HCEC 1CT (cell line): ENCODE measurements around the gene BMAL1.

ENCODE experiments used
- DNase-seq: peaks from one replicate; pipeline ENCODE4 v3.0.0-alpha.2; 2017

BMAL1 gene

DNA sequence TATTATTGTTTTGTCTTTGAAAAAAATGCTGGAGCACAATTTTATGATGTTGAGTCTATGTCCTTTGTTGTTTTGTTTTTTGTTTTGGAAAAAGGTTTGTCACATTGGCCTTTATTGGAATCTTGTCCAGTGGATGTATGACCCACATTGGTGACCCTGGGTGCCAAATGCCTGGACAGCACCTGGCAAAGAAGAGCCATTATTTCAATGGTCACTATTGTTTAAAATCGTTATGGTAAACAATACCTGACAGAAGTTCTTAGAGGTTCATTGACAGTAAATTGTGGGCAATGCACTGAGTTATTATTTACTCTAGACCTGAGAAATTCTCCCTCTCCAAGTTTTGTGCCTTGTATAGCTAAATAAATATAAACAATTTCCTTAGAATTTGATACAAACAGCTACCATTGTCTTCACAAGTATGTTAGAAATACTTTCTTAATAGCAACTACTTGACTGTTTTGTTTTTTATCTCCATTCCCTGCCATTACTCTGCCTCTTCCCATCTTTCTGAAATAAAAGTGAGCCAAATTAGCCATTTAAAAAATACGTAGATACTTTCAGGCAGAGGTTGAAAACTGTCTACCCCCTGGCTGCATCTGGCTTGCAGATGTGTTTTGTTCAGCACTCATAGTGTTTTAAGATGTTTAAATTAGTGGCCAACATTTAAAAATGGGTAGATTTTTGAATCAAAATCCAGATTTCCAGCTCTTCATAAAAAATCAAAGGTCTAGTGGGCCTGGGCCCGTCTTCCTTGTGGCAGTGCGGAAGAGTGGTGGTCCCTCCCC is 39.9 kb downstream of the BMAL1 start:
- no peak for DNase-seq

DNA sequence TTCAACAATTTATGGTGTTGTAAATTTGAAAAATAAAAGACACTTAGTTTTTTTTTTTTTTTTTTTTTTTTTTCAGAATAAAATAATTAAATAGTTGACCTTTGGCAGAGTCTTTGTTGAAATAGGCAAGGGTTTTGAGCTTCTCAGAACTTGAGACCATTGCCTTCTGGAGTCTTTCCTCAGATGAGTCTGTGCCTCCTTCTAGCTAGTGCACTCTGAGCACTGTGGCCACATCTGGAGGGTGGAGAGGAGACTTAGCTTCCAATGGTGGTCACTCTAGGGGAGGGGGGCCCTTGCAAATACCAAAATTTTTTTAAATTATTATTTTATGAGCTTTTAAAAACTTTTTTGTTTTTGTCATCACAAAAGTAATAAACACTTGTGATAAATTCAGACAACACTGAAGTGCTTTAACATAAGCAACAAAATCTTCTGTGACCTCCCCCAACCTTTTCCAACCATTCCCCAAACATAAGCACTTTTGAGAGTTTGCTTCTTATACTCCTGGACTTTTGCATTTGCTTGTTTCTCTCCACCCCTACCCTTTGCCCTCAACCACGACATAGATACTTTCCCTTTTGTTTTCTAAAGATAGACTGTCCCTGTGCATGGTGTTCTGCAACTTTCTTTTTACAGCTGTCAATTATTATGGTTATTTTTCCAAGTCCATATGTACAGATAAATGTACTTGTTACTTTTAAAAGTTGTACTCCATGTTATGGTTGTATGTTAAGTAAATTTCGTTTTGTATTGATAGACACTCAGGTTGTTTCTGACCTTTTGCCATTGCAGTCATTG is 41.1 kb downstream of the BMAL1 start:
- DNase-seq: no peak

DNA sequence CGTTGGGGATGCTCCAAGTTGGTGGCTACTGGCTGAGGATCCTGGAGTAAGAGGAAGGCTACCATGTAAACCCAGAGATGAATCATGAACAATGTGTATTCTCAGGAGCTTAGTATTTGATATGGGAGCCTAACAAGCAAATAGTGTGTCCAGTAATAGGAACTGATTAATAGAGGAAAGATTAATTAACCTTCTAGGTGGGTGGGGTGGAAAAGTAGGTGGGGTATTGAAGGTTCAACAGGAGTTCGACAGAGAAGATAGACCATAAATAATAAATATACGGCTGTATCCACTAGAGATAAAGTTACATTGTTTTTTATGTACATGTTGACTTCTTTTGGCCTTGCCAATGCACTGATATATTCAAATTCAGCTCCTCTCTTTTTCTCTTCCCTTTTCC is 43.1 kb downstream of the BMAL1 start:
- DNase-seq: no peak

DNA sequence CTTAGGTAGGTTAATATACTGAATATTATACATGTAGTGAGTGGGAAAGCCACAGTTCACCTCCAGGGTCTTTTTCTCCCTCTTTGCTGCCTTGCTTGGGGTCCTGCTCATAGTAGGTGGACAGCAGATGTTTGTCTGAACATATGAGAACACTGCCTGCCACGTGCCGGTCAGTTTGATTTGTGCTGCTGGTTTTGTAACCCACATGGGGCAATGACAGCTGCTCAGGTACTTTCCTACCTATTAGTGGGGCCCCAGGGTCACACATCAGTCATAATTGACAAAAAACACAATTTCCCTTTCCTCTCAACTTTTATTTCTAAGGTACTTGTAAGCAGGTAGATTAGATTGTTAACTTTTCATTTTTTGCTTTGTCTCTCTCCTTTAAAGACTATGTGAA is 43.8 kb downstream of the BMAL1 start:
- DNase-seq: no peak

DNA sequence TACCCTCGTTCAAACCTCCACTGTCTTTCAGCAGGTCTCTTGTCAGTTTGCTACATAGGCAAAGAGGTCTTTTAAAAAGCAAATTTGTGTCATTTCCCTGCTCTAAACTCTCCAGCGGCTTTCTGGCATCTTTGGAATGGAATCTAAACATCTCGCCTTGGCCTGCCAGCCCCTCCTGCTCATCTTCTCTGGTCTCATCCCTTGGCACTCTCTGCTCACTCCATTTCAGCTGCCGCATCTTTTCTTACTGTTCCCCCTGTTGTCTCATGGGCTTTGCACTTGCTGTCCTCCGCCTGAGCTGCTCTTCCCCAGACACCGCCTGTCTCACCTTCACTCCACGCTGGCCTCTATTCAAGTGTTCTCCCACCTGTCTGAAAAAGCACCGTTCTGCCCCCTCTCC is 46.6 kb downstream of the BMAL1 start:
- DNase-seq: no peak

DNA sequence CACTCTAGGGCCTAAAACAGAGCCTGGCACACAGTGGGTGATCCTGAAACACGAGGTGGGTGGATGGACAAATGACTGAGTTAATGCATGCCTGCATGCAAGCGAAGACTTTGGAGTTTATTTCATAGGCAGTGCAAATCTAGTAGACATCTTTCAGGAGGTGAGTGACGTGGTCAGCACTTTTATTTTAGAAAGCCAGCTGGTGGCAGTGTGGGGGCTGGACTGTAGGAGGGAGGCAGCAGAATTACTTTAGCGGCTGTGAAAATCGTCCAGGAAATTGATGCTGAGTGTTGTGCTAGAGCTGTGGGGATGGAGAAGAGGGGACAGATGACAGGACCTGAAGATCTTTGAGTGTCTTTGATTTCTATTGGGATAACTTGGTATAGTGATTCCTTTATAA is 47.1 kb downstream of the BMAL1 start:
- no peak for DNase-seq

DNA sequence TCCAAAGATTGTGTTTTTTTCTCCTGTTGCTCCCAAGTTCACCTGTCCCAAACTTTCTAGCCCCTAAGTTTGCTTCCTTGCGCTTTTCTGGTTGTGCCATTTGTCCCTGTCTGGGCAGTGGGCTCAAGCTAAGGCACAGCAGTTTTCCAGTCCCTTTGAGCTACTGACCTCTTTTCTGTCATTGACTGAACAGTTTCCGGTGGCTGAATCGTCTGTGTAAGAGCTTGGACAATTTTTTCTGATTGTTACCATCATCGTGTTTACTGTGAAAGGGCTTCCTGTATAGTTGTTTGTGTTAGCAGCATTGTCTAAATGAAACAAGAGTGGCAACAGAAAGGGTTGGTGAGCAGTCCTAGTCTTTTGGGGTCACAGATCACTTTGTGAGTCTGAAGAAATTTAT is 49.8 kb downstream of the BMAL1 start:
- no peak for DNase-seq

DNA sequence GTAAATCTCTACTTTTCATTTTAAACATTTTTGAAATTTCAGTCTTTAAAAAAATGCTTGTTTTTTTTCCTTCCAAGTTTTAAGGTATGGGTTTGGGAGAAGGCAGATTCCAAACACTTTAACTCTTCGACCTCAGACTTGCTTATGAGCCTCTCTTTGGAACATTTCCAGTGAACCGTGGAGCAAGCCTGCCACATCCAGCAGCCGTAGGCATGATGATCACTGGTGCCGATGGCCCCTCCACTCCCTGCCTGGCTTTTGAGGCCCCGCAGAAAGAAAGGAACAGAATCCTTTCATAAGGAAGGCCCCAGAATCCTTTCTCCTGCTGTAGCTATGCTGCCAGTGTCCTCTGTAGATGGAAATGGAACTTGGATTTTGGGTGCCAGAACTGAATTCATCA is 50.7 kb downstream of the BMAL1 start:
- no peak for DNase-seq

DNA sequence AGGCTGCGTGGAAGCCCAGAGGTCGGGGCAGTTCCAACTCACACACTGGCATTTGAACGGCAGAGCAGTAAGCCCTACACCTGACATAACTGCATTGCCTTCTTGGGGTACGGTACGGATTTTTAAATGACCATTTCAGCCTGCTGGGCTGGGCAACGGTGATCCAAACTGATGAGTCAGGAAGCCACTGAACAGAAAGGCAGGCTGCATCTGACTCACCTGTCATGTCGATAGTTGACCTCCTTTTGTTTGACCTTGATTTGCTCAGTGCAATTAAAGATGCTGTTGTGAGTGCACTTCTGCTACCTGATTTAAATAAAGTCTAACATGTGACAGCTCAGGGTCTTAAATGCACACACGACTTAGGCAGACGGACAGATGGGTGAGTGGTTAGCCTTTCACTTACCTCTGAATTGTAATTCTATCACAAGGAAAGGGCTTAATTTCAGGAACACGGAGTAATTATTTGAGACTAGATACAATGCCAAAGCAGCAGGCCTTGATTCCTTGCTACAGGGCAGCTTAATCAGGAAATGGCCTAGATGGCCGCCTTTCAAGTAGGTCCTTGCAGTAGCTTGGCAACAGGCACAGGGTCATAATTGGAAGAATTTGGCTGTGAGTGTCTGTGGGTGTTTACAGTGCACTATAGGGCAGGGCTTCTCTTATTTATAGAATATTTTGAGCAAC is 52.2 kb downstream of the BMAL1 start:
- peak; percentile 31 for DNase-seq

DNA sequence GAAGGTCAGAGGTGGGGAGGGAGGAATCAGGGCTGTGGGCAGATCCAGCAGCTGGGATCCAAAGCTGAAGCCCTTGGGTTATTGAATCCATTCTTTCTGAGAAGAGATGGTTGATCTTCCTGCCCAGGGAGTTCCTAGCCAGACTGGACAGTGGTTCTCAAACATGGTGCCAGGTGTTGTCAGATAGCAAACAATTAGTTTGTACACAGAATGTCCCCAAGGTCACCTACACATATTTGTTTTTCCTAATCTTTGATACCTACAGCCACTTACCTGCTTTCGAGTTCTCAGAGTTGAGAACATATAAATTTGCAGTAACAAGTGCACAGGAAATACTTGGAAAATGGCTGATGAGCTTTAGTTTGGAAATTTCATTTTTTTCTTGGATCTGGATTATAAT is 54.5 kb downstream of the BMAL1 start:
- no peak for DNase-seq

DNA sequence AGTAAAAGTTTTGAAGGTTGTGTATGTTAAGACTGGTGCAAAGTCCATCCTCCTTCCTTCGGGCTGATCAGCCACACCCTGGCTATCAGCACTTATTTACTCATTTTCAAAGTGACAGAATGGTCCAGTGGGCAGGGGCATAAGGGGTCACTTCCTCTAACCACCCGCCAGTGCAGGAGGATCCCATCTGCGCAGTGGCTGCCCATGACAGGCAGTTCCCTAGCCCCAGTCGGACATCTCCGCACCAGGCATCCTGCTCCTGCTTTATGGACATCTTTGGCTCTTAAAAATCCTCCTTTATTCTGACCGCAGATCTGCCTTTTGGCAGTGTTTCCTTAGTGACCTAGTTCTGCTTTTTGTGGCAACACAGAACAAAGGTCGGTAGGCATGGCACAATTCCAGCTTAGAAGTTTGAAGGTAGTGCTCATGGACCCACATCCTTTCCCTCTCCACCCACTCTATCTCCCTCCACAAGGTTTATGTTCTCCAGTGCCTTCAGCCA is 55.9 kb downstream of the BMAL1 start:
- no peak for DNase-seq

DNA sequence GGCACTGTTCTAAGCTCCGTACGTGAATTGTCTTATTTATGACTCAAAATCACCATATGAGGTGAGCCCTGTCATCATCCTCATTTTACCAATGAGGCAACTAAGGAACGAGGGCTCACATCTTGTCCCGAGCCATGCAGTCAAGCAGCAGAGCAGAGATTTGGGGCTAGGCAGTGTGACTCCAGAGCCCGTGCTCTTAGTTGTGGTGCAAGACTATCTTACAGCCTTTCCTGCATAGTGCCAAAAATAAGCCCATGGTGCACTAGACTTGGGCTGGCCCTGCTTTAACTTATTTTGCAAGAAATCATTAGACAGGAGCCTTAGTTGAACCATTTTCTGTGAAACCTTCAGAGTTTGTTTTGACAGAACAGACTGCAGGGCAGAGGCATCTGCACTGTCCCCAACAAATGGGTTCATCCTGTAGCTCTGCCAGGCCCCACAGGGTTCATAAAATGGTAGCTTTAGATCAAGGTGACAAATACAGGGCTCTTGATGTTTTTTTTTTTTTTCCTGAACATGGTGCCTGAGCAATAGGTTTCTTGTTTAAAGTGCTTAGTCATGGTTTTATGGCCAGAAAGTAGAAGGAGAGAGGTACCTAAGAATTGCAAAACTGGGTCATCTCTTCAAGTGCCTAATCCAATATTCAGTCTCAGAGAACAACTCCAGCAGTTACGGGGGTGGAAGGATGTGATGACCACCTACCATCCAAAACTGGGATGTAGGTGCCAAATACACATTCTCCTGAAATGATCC is 56.6 kb downstream of the BMAL1 start:
- no peak for DNase-seq

DNA sequence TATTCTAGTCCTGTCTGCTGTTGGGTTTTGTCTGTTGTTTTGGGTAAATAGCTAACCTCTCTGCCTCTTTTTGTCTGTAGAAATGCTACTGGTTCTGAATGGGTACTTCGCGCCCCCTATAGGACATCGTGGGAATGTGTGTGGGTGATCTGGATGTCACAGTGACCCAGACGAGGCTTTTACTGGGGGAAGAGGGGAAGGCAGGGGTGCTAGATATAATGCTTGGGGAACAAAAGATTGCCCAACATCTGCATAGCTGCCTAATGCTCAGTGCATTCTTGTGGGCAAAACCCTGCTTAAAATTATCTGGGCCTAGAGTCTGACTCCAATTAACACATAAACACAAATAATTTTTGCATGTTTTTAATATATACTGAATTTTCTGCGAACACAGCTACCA is 57.7 kb downstream of the BMAL1 start:
- peak; percentile 73 for DNase-seq

DNA sequence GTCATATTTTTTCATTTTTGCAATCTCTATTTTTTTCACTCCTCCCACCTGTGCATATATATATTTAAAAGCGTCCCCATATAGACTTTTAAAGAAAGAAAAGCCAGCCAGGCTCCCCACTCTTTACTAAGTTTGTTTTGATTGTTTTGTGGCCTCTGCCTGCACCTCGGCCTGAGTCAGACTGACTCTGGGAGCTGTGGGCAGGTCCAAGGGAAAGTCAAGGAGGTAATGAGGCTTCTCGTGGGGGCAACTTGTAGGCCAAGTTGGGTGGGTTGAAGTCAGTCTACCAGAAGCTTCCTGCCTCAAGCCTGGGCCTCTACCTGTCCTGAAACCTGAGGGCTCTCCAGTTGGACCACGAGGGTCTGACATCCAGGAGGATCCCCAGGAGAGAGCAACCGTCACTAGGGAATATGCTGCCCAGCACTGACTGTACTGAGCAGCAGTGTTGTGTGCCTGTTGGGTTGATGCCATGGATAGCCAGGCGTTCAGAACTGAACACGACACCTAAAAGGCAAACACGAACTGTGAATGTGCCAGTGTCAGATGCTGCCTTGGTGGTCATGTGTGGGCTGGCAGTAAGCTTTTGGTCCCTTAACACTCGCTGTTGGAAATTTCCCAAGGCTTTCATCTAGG is 58.8 kb downstream of the BMAL1 start:
- no peak for DNase-seq

DNA sequence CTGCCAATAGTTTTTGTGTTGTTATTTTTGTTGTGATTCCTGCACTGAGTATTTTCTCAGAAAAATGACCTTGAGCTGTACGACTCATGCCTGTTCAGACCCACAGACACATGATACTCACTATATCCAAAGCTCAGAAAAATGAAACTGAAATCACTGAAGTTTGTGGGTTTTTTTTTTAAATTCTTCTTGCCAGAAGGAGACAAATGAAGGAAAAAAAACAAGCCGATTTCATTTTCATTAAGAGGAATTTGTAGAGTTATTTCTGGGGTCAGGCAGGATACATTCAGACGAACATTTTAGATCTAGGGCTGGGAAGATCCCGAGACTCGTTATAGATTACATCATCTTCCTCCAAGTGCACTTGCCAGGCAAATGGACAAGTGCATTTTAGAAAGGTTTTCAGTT is 60.4 kb downstream of the BMAL1 start:
- peak; percentile 52 for DNase-seq

DNA sequence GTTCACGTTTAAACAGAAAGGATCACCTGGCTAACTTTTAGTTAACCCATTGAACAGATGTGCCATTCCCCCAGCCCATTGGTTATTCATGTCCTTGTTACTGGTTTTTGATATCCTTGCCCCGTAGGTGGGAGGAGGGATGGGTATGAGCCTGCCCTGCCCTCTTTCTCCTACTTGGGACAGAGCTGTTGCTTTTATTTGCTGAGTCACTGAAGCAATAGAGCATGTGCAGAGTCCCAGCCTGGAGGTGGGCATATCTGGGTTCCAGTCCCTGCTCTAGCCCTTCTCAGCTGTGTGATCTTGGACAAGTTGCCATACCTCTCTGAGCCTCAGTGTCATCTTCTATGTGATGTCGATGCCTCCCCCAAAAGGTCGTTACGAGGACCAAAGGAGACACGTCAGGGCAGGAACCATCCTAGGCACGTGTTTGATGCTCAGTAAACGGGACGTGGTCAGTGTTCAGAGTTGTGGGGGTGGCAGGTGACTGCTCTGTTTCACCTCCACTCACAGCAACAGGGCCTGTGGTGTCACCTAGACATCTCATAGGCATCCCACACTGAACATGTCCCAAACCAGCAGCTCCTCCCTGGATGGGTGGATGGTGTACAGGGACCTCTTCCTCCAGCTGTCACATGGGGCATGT is 61.0 kb downstream of the BMAL1 start:
- DNase-seq: peak; percentile 57

DNA sequence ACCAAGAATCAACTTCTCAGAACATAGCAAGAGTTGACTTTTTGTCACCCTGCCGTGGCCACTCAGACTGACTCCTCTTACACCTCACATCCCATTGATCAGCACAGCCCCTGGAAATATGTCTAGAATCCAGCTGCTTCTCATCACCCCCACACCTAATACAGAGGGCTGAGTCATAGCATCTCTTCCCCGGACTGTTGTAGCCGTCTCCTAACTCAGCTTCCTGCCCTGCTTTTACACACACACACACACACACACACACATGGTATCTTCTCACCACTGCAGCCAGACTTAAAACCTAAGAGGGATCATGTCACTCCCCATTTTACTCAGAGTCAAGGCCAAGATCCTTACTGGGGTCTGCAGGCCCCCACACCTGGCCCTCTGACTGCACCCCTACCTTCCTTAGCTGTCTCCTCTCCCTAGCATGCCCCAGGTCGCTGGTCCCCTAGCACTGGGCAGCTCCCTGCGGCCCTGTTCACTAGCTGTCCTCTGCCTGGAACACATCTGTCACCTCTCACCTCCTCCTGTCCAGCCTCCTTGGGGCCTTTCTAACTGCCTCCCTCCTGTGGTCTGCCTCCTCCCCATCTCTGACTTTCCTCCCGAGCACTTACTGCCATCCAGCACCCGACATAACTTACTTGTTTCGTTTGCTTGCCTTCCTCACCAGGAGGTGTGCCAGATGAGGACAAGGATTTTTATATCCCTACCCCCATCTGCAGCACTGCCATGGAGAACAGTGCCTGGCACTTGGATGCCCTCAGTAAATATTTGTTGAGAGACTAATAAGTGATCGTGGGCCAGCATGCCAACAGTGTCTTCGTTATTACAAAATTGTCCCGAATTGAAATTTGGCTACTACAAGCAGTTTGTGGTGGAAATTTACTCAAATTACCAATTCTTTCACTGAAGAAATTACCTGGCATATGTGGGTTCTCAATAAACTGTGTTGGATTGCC is 61.9 kb downstream of the BMAL1 start:
- peak; percentile 95 for DNase-seq

DNA sequence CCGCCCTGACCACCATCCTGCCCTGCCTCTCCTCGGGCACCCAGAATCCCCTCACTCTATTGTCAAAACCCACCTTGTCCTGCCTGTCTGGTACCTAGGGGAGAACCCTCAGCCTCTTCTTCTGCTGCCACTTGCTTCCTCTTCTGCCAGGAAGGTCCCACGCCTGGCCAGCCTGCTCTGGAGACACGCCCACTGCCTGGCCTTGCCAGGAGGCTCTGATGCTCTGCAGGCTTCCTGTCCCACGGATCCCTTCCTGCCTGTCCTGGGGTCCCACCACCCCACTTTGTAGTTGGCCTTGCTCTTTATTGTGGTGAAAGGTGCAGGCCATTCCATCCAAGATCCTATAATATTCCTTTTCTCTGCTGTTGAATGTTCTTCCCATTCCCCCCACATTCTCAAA is 63.4 kb downstream of the BMAL1 start:
- DNase-seq: no peak

DNA sequence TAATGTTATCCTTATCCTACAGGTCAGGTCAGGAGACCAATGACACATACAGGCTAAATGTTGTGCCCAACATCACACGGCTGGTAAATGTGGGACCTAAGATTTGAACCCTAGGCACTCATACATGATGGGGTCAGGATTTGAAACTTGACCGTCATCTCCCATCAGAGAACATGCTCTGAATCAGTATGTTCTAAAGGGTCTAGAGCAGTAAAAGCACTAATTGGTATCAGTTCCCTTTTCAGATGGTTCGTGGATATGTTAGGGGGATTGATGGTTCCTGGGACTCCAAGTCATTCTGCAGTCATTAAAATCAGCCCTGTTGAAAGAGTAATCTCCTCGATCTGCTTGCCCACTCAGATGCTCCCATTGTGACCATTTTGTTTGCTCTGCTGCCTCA is 65.5 kb downstream of the BMAL1 start:
- DNase-seq: no peak

DNA sequence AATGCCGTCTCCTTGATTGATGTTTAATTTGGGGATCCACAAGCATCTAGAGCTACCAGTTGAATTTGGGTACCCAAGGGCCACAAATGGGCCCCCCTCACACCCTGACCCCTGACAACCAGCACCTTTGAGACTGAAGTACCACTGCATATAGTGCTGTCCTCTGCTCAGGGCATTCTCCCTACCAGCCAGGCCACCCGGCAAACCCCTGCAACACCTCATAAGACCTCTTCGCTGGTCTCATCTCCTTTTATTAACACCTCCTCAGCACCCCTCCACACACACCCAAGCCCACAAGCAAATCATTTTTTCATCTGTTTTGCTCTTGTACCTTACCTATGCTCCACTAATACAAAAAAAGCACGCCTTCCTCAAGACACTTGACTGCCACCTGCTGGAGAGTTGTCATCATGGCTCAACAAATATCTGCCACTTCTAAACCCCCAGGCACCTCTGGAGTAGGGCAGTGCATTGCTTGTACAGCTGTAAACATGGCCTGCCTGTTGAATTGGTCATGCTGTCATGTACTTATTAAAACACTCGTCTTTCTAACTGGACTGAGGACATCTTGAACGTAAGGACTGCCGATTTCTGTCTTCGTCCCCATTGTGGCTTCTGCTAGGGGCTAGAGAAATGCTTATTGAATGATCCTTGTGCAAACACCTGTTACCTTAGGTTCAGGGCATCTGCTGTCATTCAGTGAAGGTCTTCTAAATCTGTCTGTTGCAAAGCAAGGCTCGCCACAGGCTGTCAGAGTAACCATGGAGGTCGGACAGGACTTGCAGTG is 66.5 kb downstream of the BMAL1 start:
- peak; percentile 60 for DNase-seq
